Measurements from ENCODE around the gene UGT1A10. TPM values are rescaled to one million over a fixed set of nuclear protein-coding genes. Genes with fewer than 3 reads are reported as not detected.
"Not testable (repeated sequence)": the region's sequence is repeated elsewhere in the genome, so short reads cannot be mapped to it uniquely, and the experiment has no call there.

UGT1A10 gene
- not detected in 2 replicates for total RNA-seq
- long read RNA-seq, result 0 reads

GRCh38 chr2:233636306-233636705 lies at the start of gene UGT1A10:
Gene UGT1A10, plus strand, starts transcription at chr2:233636448. Its CDS starts 75 bp downstream, at chr2:233636523.
- not testable (repeated sequence) for H3K4me1 Mint-ChIP-seq (ENCODE audit: low read depth); H3K36me3 Mint-ChIP-seq (ENCODE audit: insufficient read depth); DNase-seq (ENCODE audit: low spot score, unreplicated experiment); H3K4me3 Mint-ChIP-seq (ENCODE audit: low read depth); H3K27ac Mint-ChIP-seq
- Mint-ChIP-seq H3K9me3 (ENCODE audit: low read depth) (peaks cover 13% of the 10 kb centered on the region), H3K27me3 (peaks cover 25% of the 10 kb centered on the region)

- Mint-ChIP-seq H3K27ac (no peak overlapping the region), H3K27me3 (peaks cover 3% of the 10 kb centered on the region), H3K4me1 (ENCODE audit: low read depth) (no peaks in the 10 kb centered on the region), H3K36me3 (ENCODE audit: insufficient read depth) (no peaks in the 10 kb centered on the region), H3K4me3 (ENCODE audit: low read depth) (no peak overlapping the region), H3K9me3 (ENCODE audit: low read depth) (no peaks in the 10 kb centered on the region)
- no peak for TF ChIP-seq CTCF (IDR thresholded peaks at IDR 0.05; ENCODE audit: unreplicated experiment)
- no peak for DNase-seq (ENCODE audit: low spot score, unreplicated experiment)
Observed at GRCh38 chr2:233588400-233588799, 47.8 kb upstream of the UGT1A10 start.

GRCh38 chr2:233592706-233593105 lies 43.5 kb upstream of the UGT1A10 start:
- H3K9me3 Mint-ChIP-seq (ENCODE audit: low read depth); H3K36me3 Mint-ChIP-seq (ENCODE audit: insufficient read depth); H3K4me1 Mint-ChIP-seq (ENCODE audit: low read depth); H3K27ac Mint-ChIP-seq; H3K27me3 Mint-ChIP-seq; H3K4me3 Mint-ChIP-seq (ENCODE audit: low read depth); DNase-seq (ENCODE audit: low spot score, unreplicated experiment): not testable (repeated sequence)

- Mint-ChIP-seq H3K4me3 (ENCODE audit: low read depth) (no peak overlapping the region), H3K27ac (no peak overlapping the region), H3K27me3 (peaks cover 9% of the 10 kb centered on the region), H3K4me1 (ENCODE audit: low read depth) (no peaks in the 10 kb centered on the region), H3K36me3 (ENCODE audit: insufficient read depth) (no peaks in the 10 kb centered on the region), H3K9me3 (ENCODE audit: low read depth) (no peaks in the 10 kb centered on the region)
- no peak for DNase-seq (ENCODE audit: low spot score, unreplicated experiment)
- TF ChIP-seq CTCF (IDR thresholded peaks at IDR 0.05; ENCODE audit: unreplicated experiment), result no peak
Observed at GRCh38 chr2:233593201-233593600, 43.0 kb upstream of the UGT1A10 start.

GRCh38 chr2:233597522-233597921 lies 38.7 kb upstream of the UGT1A10 start:
- TF ChIP-seq CTCF (IDR thresholded peaks at IDR 0.05; ENCODE audit: unreplicated experiment), result no peak
- H3K36me3 Mint-ChIP-seq (ENCODE audit: insufficient read depth), result no peaks in the 10 kb centered on the region
- no peak for DNase-seq (ENCODE audit: low spot score, unreplicated experiment)
- H3K27me3 Mint-ChIP-seq, result peaks cover 14% of the 10 kb centered on the region
- peaks cover 5% of the 10 kb centered on the region for H3K9me3 Mint-ChIP-seq (ENCODE audit: low read depth)
- H3K4me1 Mint-ChIP-seq (ENCODE audit: low read depth), result no peaks in the 10 kb centered on the region
- no peak overlapping the region for H3K27ac Mint-ChIP-seq
- no peak overlapping the region for H3K4me3 Mint-ChIP-seq (ENCODE audit: low read depth)

- Mint-ChIP-seq H3K4me1 (ENCODE audit: low read depth) (no peaks in the 10 kb centered on the region), H3K27ac (no peak overlapping the region), H3K36me3 (ENCODE audit: insufficient read depth) (no peaks in the 10 kb centered on the region), H3K27me3 (peaks cover 11% of the 10 kb centered on the region), H3K4me3 (ENCODE audit: low read depth) (no peak overlapping the region), H3K9me3 (ENCODE audit: low read depth) (peaks cover 9% of the 10 kb centered on the region)
- no peak for TF ChIP-seq CTCF (IDR thresholded peaks at IDR 0.05; ENCODE audit: unreplicated experiment)
- no peak for DNase-seq (ENCODE audit: low spot score, unreplicated experiment)
Observed at GRCh38 chr2:233598952-233599351, 37.3 kb upstream of the UGT1A10 start.
